IPS-18c (cell line): ENCODE measurements around the gene SYNDIG1L.

ENCODE experiments used
- H3K4me3 ChIP-seq: 2 replicates; pipeline ENCODE4 v1.7.0; 2013; ENCODE audit warnings: low read depth, mild to moderate bottlenecking, low read length, moderate library complexity; ENCODE audit not compliant: insufficient read depth
- H3K9me3 ChIP-seq: one replicate; pipeline ENCODE4 v1.6.1; 2013; ENCODE audit warnings: mild to moderate bottlenecking, low read length, moderate library complexity; ENCODE audit not compliant: control insufficient read depth, insufficient read depth

The SYNDIG1L gene

GRCh38 chr14:74441113-74441512, 15.1 kb upstream of the SYNDIG1L start:
- no peaks in the 10 kb centered on the region for H3K9me3 ChIP-seq
- no peak overlapping the region for H3K4me3 ChIP-seq

GRCh38 chr14:74438351-74438915, 12.4 kb upstream of the SYNDIG1L start:
- no peak overlapping the region; the same call in 1 of the 2 replicates for H3K4me3 ChIP-seq
- H3K9me3 ChIP-seq = no peaks in the 10 kb centered on the region

DNA sequence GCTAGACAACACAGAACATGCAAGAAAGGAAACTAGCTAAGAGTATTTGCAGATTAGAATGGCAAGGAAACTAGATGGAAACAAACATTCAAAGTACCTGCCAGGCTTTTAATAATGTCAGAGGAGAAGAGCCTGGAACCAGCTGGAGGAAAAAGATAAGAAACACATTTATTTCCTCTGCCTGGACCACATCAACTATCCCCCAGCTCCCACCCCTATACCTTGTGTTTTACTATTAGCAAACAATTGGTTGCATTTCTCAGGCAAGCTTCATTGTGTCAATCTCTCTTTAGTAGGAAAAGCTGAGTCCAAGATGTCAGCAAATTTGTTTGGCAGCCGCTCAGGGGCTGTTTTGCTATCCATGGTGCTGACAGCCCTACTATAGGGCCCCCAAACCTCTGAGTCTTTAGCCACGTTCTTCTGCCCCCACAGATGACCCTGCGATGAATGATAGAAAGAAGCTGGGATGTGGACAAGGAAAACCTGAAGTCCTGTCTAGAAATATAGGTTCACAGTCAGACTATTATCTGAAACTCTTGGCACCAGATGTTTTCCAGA, 11.6 kb upstream of the SYNDIG1L start:
- no peak overlapping the region for H3K4me3 ChIP-seq
- H3K9me3 ChIP-seq = no peaks in the 10 kb centered on the region

DNA sequence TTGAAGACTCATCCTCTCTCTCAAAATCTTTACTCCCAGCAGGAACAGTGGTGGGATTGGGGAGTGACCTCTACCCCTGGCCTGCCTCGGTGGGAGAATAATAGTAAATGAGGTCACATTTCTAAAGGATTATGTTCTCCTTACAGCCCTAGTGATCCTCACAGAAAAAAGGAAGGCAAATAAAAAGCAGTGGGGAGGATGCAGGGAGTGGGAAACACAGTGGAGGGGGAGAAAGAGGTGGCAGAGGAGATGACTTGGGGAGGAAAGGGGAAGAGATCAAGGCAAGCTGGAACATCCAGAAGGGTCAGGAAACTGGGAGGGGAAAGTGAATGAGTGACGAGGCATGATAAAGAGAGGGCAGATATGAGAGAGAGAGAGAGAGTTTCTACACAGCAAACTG, 8.3 kb upstream of the SYNDIG1L start:
- no peaks in the 10 kb centered on the region for H3K9me3 ChIP-seq
- no peak overlapping the region for H3K4me3 ChIP-seq

DNA sequence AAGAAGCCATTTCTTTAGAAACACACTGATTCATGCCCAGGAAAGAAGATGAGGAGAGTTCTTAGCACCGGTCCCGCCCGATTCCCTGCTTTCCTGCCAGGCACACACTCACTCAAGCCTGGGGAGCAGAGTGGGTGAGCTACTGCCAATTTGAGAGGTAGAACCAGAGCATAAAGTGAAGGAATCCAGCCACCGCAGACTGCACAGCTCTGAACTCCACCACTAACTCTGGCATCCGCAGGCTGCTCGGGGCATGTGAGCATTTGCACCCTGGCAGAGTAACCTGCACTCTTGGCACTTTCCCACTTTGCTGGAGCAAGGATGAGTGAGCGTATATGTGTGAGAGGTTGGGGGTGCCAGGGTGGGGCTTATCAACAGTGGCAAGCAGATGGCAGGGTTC, 4.0 kb upstream of the SYNDIG1L start:
- Histone ChIP-seq H3K9me3 (no peaks in the 10 kb centered on the region), H3K4me3 (no peak overlapping the region)

- Histone ChIP-seq H3K9me3 (no peaks in the 10 kb centered on the region), H3K4me3 (no peak overlapping the region)
These were observed 3.2 kb upstream of the SYNDIG1L start for GRCh38 chr14:74429221-74429691.

DNA sequence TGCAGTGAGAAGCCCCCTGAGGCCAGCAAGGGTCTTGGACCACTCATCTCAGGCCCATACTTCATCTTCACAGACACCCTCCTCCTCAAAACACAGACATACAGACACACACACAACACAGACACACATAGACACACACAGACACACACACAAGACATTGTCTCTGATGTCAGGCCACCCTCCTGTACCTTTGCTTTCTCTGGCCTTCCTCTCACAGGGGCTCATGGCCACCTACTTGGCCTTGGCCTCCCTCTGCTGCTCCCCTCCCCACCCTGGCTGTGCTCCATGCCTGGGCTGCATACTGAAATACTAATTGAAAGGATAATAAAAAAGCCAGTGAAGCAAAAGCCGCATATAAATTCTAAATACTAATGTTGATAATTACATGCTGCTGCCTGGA, 1.6 kb upstream of the SYNDIG1L start:
- no peaks in the 10 kb centered on the region for H3K9me3 ChIP-seq

DNA sequence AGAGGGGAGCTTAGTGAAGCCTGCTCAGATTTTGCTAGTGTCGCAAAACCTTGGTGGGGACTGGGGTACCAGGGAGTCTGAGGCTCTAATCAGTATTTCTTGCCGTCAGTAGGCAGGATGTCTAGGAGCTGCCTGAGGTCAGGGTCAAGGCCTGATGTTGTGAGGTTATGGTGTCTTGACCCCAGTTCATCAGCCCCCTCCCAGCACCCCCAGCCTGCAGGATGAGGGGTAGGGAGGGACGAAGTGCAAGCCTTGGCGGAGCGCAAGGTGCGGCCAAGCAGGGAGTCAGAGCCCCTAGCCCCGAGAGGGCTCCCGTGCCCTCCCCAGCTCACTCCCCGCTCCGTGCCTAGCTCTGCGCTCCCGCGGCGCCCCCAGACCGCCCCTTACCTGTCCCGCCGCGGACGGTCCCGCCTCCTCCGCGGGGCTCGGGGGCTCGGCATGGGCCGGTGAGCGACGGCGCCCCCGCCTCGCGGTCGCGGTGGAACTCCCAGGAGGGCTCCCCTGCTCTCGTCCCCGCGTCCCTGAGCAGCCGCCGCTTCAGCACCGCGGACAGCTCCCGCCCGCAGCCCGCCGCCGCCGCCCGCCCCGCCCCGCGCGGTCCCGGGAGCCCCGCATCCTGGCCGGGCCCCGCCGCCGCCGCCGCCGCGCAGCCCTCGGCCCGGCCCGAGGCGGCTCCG, 347 bp downstream of the SYNDIG1L start:
- peak overlapping the region; percentile 49 for H3K4me3 ChIP-seq

More for the DNA sequence above, 1.6 kb upstream of the SYNDIG1L start:
- no peak overlapping the region for H3K4me3 ChIP-seq

GRCh38 chr14:74424606-74425005, 1.4 kb downstream of the SYNDIG1L start:
- H3K4me3 ChIP-seq = no peak overlapping the region
- no peaks in the 10 kb centered on the region for H3K9me3 ChIP-seq

More for the DNA sequence above, 347 bp downstream of the SYNDIG1L start:
- H3K9me3 ChIP-seq = no peaks in the 10 kb centered on the region

GRCh38 chr14:74423246-74423645, 2.8 kb downstream of the SYNDIG1L start:
- Histone ChIP-seq H3K4me3 (no peak overlapping the region), H3K9me3 (no peaks in the 10 kb centered on the region)

GRCh38 chr14:74421981-74422380, 4.0 kb downstream of the SYNDIG1L start:
- Histone ChIP-seq H3K4me3 (no peak overlapping the region), H3K9me3 (no peaks in the 10 kb centered on the region)

GRCh38 chr14:74419086-74419485, 6.9 kb downstream of the SYNDIG1L start:
- no peak overlapping the region for H3K4me3 ChIP-seq
- no peaks in the 10 kb centered on the region for H3K9me3 ChIP-seq

DNA sequence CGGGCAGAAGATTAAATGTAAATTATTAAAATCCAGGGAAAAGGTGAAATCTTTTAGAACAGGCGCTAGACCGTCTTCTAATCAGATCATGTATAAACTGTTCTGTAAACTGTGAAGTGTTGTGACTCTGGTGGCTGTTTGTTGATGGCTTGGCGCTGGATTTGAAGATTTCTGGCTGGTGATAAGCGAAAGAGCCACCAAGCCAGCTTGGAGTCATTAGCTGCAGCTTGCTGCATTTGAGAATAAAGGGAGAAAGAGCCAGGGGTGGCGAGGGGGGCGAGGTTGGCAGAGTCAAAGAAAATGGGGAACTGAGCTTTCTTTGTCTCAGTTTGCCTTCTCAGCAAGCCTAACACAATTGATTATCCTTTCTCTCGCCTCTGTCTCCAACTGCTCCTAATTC, 8.0 kb downstream of the SYNDIG1L start:
- Histone ChIP-seq H3K4me3 (no peak overlapping the region), H3K9me3 (no peaks in the 10 kb centered on the region)

GRCh38 chr14:74417611-74418010, 8.4 kb downstream of the SYNDIG1L start:
- Histone ChIP-seq H3K9me3 (no peaks in the 10 kb centered on the region), H3K4me3 (no peak overlapping the region)

DNA sequence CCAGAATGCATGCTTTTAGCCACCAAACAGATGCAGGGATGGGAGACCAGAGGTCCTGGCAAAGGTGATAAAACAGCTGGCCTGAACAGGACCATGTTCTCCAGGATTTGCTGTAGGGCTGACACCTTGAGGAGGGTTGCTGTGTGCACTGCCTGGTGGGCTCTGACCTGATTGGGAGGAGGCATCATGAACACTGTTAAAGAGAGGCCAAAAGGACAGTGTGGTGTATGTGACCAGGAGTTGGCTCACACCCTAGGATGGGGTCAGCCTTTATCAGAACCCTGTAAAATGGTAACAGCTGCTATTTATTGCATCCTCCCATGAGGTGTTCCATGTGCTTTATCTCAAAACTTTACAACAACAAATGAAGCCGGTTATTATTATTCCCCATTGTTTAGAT, 8.8 kb downstream of the SYNDIG1L start:
- Histone ChIP-seq H3K4me3 (no peak overlapping the region), H3K9me3 (no peaks in the 10 kb centered on the region)

GRCh38 chr14:74415115-74415437, 10.9 kb downstream of the SYNDIG1L start:
- Histone ChIP-seq H3K4me3 (no peak overlapping the region), H3K9me3 (no peaks in the 10 kb centered on the region)

GRCh38 chr14:74414403-74415114, 11.5 kb downstream of the SYNDIG1L start:
- Histone ChIP-seq H3K9me3 (no peaks in the 10 kb centered on the region), H3K4me3 (no peak overlapping the region)

GRCh38 chr14:74413627-74414026, 12.4 kb downstream of the SYNDIG1L start:
- Histone ChIP-seq H3K9me3 (no peaks in the 10 kb centered on the region), H3K4me3 (no peak overlapping the region)
